ENCODE results near the gene PREX1. TPM values are rescaled to one million over a fixed set of nuclear protein-coding genes. Genes with fewer than 3 reads are reported as not detected.

The PREX1 gene
- total RNA-seq, 1 experiment from 2014 or later: 34.3 TPM

- no peaks in the 10 kb centered on the region for H3K27me3 ChIP-seq (replicated peaks)
- H3K27ac ChIP-seq: peak overlapping the region; percentile 80
- peak; percentile 75 to 85 for DNase-seq (ENCODE audit: low read depth in 1 of 2, low spot score in 2 of 2)
- H3K4me3 ChIP-seq: no peak overlapping the region
- H3K4me1 ChIP-seq (replicated peaks): peaks cover 46% of the 10 kb centered on the region
- H3K9me3 ChIP-seq (replicated peaks): no peaks in the 10 kb centered on the region
- no peaks in the 10 kb centered on the region for H3K36me3 ChIP-seq
Measured at GRCh38 chr20:48841875-48842529, 14.2 kb upstream of the PREX1 start.

GRCh38 chr20:48841196-48841874 lies 13.5 kb upstream of the PREX1 start:
- H3K27ac ChIP-seq: peak overlapping the region; percentile 80
- no peak overlapping the region for H3K4me3 ChIP-seq
- no peaks in the 10 kb centered on the region for H3K9me3 ChIP-seq (replicated peaks)
- H3K36me3 ChIP-seq: no peaks in the 10 kb centered on the region
- no peak for DNase-seq (ENCODE audit: low read depth in 1 of 2, low spot score in 2 of 2)
- H3K27me3 ChIP-seq (replicated peaks): no peaks in the 10 kb centered on the region
- peaks cover 39% of the 10 kb centered on the region for H3K4me1 ChIP-seq (replicated peaks)

DNA sequence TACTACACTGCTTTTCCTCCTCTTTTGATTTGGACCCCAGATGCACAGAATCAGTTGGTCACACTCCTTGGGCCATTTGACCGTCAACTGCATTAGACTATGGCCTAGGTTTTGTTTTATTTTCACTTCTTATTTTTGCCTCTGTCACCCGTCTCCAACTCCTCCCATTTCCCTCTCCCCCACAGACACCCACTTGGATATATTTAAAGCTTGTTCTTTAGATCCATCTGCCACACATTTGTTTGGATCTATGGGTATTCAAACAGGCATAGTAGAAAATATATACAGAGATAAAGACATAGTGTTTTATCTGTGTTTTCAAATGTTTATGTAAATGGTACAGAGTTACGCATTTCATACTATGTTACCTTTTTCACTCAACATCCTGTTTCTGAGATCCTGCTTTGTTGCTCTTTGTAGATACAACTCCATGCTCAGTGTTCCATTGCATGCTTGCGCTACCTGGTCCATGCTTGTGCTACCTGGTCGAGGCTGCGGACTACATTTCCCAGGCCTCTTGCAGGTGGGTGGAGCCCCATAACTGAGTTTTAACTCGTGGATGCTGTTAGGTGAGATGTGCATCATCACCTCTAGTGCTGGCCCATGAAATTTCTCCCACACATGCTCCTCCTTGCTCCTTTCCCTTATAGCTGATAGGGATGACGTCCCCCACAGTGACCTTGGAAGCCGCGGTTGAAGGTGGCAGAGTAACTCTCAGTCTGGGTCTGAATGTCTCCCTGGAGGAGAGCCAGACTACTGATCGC lies 11.5 kb upstream of the PREX1 start:
- Histone ChIP-seq H3K9me3 (replicated peaks) (no peaks in the 10 kb centered on the region), H3K36me3 (no peaks in the 10 kb centered on the region), H3K27ac (no peak overlapping the region), H3K4me1 (replicated peaks) (peaks cover 19% of the 10 kb centered on the region), H3K4me3 (no peak overlapping the region), H3K27me3 (replicated peaks) (no peaks in the 10 kb centered on the region)
- DNase-seq (ENCODE audit: low read depth in 1 of 2, low spot score in 2 of 2): no peak

DNA sequence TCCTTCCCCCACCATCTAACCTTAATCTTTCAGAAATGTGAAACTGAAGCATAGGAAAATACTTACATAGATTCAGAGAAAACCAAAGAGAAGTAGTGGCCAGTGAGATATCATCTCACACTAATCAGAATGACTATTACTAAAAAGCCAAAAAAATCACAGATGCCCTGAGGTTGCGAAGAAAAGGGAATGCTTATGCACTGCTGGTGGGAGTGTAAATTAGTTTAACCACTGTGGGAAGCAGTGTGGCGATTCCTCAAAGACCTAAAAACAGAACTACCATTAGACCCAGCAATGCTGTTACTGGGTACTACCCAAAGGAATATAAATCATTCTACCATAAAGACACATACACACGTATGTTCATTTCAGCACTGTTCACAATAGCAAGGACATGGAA lies 9.2 kb upstream of the PREX1 start:
- H3K27ac ChIP-seq: no peak overlapping the region
- no peak overlapping the region for H3K4me3 ChIP-seq
- DNase-seq (ENCODE audit: low read depth in 1 of 2, low spot score in 2 of 2): no peak
- no peaks in the 10 kb centered on the region for H3K36me3 ChIP-seq
- H3K4me1 ChIP-seq (replicated peaks): peaks cover 13% of the 10 kb centered on the region
- no peaks in the 10 kb centered on the region for H3K9me3 ChIP-seq (replicated peaks)
- H3K27me3 ChIP-seq (replicated peaks): no peaks in the 10 kb centered on the region

DNA sequence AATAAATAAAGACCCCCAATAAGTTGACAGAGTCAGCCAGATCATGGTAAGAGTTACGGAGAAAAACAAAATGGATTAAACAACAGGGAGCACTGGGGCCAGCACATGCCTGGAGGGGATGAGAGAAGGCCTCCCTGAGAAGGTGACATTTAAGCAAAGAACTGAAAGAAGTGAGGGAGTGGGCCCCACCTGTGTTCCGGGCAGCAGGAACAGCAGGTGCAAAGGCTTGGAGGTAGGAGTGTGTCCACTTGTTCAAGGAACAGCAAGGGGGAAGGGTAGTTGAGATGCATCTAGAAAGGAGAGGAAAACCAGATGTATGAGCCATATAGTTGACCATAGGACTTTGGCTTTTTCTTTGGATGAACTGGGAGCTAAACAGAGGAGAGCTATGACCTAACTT lies 7.6 kb upstream of the PREX1 start:
- no peak overlapping the region for H3K27ac ChIP-seq
- no peaks in the 10 kb centered on the region for H3K27me3 ChIP-seq (replicated peaks)
- no peak overlapping the region for H3K4me3 ChIP-seq
- H3K9me3 ChIP-seq (replicated peaks): no peaks in the 10 kb centered on the region
- peaks cover 9% of the 10 kb centered on the region for H3K4me1 ChIP-seq (replicated peaks)
- DNase-seq (ENCODE audit: low read depth in 1 of 2, low spot score in 2 of 2): no peak
- no peaks in the 10 kb centered on the region for H3K36me3 ChIP-seq

DNA sequence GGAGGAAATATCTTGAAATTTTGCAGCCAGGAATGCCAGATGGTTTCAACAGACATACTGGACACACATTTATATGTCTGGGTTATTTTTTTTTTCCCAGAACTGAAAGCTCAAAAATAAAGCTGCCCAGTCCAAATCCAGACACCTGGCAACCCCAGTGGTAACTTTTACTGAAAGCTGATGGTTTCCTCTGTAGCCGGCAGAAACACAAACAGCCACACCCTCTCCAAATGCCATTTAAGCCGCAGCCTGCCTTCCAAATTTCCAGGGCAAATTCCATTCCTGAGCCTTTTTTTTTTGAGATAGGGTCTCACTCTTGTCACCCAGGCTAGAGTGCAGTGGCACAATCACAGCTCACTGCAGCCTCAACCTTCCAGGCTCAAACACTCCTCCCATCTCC lies 6.5 kb upstream of the PREX1 start:
- no peak overlapping the region for H3K4me3 ChIP-seq
- no peaks in the 10 kb centered on the region for H3K9me3 ChIP-seq (replicated peaks)
- no peaks in the 10 kb centered on the region for H3K27me3 ChIP-seq (replicated peaks)
- H3K27ac ChIP-seq: no peak overlapping the region
- H3K36me3 ChIP-seq: no peaks in the 10 kb centered on the region
- H3K4me1 ChIP-seq (replicated peaks): peaks cover 9% of the 10 kb centered on the region
- DNase-seq (ENCODE audit: low read depth in 1 of 2, low spot score in 2 of 2): no peak

- DNase-seq (ENCODE audit: low read depth in 1 of 2, low spot score in 2 of 2): no peak
- Histone ChIP-seq H3K27ac (no peak overlapping the region), H3K27me3 (replicated peaks) (no peaks in the 10 kb centered on the region), H3K4me1 (replicated peaks) (peaks cover 17% of the 10 kb centered on the region), H3K9me3 (replicated peaks) (no peaks in the 10 kb centered on the region), H3K4me3 (no peak overlapping the region), H3K36me3 (peaks cover 1% of the 10 kb centered on the region; the same call in 1 of the 2 replicates)
Measured at GRCh38 chr20:48832405-48832730, 4.6 kb upstream of the PREX1 start.

- H3K36me3 ChIP-seq: peaks cover 3% of the 10 kb centered on the region; the same call in 1 of the 2 replicates
- H3K27ac ChIP-seq: no peak overlapping the region
- no peaks in the 10 kb centered on the region for H3K9me3 ChIP-seq (replicated peaks)
- no peak overlapping the region for H3K4me3 ChIP-seq
- DNase-seq (ENCODE audit: low read depth in 1 of 2, low spot score in 2 of 2): peak in 1 of 2 experiments; percentile 56
- H3K27me3 ChIP-seq (replicated peaks): no peaks in the 10 kb centered on the region
- H3K4me1 ChIP-seq (replicated peaks): peaks cover 22% of the 10 kb centered on the region
Measured at GRCh38 chr20:48831718-48832404, 4.1 kb upstream of the PREX1 start.

- Histone ChIP-seq H3K27me3 (replicated peaks) (no peaks in the 10 kb centered on the region), H3K36me3 (peaks cover 3% of the 10 kb centered on the region; the same call in 1 of the 2 replicates), H3K4me3 (no peak overlapping the region), H3K27ac (no peak overlapping the region), H3K4me1 (replicated peaks) (peaks cover 32% of the 10 kb centered on the region), H3K9me3 (replicated peaks) (no peaks in the 10 kb centered on the region)
- DNase-seq (ENCODE audit: low read depth in 1 of 2, low spot score in 2 of 2): no peak
Measured at GRCh38 chr20:48830826-48831318, 3.1 kb upstream of the PREX1 start.

- no peak for DNase-seq (ENCODE audit: low read depth in 1 of 2, low spot score in 2 of 2)
- Histone ChIP-seq H3K4me3 (no peak overlapping the region), H3K4me1 (replicated peaks) (peaks cover 41% of the 10 kb centered on the region), H3K27ac (no peak overlapping the region), H3K27me3 (replicated peaks) (no peaks in the 10 kb centered on the region), H3K36me3 (peaks cover 3% of the 10 kb centered on the region; the same call in 1 of the 2 replicates), H3K9me3 (replicated peaks) (no peaks in the 10 kb centered on the region)
Measured at GRCh38 chr20:48829940-48830339, 2.1 kb upstream of the PREX1 start.

GRCh38 chr20:48828734-48829460 lies 1.1 kb upstream of the PREX1 start:
- Histone ChIP-seq H3K36me3 (peaks cover 3% of the 10 kb centered on the region; the same call in 1 of the 2 replicates), H3K4me1 (replicated peaks) (peaks cover 50% of the 10 kb centered on the region), H3K27ac (no peak overlapping the region), H3K9me3 (replicated peaks) (no peaks in the 10 kb centered on the region), H3K4me3 (peak overlapping the region; percentile 89), H3K27me3 (replicated peaks) (no peaks in the 10 kb centered on the region)
- no peak for DNase-seq (ENCODE audit: low read depth in 1 of 2, low spot score in 2 of 2)

DNA sequence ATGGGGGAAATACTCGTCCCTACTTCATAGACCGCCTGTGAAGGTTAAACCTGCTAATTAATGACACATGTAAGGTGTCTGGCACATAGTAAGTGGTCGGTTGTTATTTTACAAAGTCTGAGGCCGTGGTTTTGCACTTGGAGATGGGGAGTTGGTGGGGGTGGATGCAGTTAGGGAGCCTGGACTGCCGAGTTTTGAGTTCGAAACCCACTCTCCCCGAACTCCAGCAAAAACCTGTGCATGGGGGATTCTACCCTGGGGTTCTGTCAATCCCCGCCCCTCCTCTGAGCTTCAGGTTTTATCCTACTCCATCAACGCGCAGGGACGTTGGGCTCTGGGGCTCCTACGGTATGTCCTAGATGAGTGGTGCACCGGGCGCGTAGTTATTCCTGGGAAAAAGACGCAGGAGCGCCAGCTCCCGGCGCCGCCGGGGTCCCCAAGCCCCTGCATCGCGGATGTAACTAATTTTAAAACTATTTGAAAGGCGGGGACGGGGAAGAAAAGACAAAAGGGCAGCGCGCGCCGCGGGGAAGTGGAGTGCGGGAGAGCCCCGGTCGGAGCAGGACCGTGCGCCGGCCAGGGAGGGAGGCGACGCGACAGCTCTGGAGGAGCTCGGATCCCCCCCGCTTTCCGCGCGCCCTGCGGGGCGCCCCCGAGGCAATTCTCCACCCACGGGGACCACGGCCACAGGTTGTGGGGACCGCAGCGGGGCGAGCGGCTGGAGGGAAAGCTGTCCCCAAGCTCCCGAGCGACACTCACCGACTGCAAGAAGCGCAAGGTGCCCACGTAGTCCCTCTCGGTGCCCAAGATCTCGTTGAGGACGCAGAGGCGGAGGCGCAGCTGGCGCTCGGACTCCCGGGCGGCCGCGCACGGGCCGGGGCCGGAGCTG lies 672 bp downstream of the PREX1 start:
- Histone ChIP-seq H3K4me3 (peak overlapping the region; percentile 89), H3K36me3 (peaks cover 3% of the 10 kb centered on the region; the same call in 1 of the 2 replicates), H3K4me1 (replicated peaks) (peaks cover 59% of the 10 kb centered on the region), H3K9me3 (replicated peaks) (no peaks in the 10 kb centered on the region), H3K27me3 (replicated peaks) (no peaks in the 10 kb centered on the region), H3K27ac (peak overlapping the region; percentile 58)
- peak; percentile 55 to 75 for DNase-seq (ENCODE audit: low read depth in 1 of 2, low spot score in 2 of 2)

Data from SJSA1 (cell line).